GM21367 (cell line): Measurements from ENCODE around the gene SNRNP70.
"Not testable (repeated sequence)": the region's sequence is repeated elsewhere in the genome, so short reads cannot be mapped to it uniquely, and the experiment has no call there.

ENCODE experiments used
- ATAC-seq: cut with Tn5 transposase; IDR thresholded peaks from one replicate; pipeline ENCODE4 v1.9.1; 2021; ENCODE audit not compliant: unreplicated experiment

The SNRNP70 gene, protein sequence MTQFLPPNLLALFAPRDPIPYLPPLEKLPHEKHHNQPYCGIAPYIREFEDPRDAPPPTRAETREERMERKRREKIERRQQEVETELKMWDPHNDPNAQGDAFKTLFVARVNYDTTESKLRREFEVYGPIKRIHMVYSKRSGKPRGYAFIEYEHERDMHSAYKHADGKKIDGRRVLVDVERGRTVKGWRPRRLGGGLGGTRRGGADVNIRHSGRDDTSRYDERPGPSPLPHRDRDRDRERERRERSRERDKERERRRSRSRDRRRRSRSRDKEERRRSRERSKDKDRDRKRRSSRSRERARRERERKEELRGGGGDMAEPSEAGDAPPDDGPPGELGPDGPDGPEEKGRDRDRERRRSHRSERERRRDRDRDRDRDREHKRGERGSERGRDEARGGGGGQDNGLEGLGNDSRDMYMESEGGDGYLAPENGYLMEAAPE

DNA sequence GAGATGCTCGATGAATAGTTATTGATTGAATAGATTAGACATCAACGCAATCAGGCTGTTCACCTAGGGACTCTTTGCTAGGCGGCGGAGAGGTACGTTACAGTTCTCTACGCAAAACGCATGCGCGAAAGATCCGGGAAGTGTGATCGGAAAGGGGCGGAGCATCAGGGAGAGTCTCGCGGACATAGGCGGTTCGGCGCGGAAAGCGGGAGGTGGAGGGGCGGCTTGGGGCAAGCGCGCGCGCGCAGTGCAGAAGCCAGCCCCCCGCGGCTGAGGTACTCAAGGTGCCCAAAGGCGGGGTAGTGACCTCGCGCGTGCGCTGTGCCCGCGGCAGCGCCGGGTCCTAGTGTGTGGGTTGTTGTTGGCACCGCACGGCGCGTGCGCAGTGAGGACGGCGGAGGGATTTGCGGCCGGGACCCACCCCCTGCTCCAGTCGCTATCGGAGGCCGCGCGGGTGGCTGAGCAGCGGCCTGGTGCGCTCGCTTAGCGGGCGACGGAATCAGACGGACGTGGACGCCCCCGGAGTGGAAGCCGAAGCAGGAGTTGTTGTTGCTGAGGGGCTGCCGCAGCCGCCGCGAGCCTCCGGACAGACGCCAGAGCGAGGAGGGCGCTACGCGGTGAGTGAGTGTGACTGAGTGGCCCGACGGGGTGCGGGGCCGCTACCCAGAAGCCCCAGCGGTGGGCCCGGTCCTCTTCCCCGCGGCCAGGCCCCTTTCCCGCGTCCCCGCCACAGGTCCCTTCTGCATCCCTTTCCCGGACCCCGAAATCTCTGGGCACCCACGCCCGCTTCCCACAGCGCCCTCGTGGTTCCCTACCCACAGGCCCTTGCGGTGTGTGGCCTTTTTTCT is at the start of gene SNRNP70:
TSS of gene SNRNP70 (plus strand) at position 432 of the 848 bp plus-strand sequence. CDS start 964 bp downstream, outside the sequence.
- ATAC-seq: peak; percentile 65

DNA sequence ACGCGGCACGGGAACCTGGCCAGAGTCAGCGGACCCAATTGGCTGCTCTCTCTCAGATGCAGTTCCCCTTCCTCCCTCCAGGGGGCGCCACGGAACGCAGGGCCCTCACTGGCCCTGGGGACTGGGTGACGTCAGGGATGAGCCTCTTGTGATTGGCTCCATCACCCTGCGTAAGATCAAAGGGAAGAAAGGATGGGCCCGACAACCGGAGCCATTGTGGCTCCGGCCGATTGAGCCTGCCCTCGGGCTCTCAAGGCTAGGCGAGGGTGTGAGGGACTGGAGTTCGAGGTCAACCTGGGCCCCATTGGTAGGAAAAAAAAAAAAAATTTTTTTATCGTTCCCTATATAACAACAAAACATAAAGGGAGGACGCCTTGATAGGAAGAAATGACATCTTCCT is 48.4 kb upstream of the SNRNP70 start, which contains the start of gene CGB1:
TSS of gene CGB1 (minus strand) at position 81 of the 400 bp plus-strand sequence. CDS start 184 bp downstream, outside the sequence.
- ATAC-seq: not testable (repeated sequence)

DNA sequence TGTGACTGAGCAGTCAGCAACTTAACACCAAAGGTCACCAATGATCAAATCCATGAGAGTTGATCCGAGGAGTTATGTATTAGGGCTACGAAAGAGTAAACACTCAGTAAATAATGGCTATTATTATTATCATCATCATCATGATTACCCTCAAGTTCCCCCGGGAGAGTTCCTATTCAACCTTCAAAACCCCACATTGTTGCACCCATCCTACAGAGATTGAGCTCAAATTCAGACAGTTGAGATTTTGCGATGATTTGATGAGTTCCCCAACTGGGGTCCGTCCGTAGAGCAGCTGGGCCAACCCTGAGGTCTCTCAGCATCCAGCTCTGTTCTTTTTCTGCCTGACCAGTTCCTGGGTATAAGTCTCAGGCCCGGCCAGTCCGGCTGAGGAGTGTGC is 47.1 kb upstream of the SNRNP70 start:
- ATAC-seq: not testable (repeated sequence)

DNA sequence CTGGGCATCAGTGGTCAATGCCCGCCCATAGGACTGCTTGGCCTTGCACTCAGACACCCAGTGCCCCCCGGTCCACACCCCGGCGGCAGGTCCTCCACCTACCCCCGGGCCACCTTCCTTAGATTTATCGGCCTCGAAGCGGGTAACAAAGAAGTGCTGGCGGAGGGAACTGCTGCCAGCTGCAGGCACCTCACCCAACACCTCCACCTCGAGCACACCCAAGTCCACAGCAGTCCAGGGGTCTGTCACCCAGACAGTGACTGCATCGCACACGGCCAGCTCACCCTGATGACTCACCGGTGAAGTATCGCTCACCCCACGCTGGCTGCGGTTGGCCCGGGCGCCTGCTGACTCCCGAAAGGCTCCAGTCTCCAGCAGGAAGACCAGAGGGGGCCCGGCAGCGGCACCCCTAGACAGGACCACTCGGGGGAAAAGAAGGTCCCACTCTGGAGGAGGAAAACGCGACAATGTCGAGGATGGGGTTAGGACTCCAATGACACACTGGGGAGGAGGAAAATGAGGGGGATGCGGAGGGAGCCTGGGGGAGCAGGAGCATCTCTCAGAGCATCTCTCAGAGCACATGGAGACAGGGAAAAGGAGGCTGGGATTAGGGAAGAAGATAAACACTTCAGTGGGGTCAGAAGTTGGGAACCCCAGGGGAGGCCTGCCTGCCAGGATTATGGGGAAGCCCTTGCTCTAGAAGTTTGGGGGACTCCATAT is 46.5 kb upstream of the SNRNP70 start:
- ATAC-seq: not testable (repeated sequence)

DNA sequence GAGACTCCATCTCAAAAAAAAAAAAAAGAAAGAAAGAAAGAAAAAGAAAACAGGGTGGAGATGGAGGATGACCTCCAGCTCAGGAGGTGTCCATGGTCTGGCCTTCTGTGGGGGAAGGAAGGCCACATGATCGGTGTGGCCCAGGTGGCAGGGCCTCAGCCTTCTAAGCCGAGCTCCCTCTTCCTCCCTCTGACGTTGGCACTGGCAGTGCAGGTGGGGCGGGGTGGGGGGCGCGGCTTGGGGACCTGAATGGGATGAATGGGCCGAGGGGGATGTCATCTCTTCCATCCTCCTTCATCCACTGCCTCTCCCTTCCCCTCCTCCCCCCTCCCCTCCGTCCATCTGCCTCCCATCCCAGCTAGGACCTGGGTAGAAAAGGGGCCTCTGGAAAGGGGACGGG is 45.5 kb upstream of the SNRNP70 start:
- not testable (repeated sequence) for ATAC-seq

DNA sequence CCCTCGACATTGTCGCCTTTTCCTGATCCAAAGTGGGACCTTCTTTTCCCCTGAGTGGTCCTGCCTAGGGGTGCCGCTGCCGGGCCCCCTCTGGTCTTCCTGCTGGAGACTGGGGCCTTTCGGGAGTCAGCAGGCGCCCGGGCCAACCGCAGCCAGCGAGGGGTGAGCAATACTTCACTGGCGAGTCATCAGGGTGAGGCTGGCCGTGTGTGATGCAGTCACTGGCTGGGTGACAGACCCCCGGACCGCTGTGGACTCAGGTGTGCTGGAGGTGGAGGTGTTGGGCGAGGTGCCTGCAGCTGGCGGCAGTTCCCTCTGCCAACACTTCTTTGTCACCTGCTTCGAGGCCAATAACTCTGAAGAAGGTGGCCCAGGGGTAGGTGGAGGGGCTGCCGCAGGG is 43.1 kb upstream of the SNRNP70 start:
- no peak for ATAC-seq

DNA sequence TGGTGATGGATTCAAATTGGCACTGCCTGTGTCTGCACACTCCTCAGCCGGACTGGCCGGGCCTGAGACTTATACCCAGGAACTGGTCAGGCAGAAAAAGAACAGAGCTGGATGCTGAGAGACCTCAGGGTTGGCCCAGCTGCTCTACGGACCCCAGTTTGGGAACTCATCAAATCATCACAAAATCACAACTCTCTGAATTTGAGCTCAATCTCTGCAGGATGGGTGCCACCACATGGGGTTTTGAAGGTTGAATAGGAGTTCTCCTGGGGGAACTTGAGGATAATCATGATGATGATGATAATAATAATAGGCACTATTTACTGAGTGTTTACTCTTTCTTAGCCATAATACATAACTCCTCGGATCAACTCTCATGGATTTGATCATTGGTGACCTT is 42.6 kb upstream of the SNRNP70 start:
- ATAC-seq: not testable (repeated sequence)

DNA sequence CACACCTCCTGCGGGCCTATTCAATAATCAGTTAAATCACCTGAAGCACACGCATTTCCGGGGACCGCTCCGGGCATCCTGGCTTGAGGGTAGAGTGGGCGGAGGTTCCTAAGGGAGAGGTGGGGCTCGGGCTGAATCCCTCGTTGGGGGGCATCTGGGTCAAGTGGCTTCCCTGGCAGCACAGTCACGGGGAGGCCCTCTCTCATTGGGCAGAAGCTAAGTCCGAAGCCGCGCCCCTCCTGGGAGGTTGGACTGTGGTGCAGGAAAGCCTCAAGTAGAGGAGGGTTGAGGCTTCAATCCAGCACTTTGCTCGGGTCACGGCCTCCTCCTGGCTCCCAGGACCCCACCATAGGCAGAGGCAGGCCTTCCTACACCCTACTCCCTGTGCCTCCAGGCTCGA is 41.7 kb upstream of the SNRNP70 start, which contains the start of gene CGB5:
TSS of gene CGB5 (plus strand) at position 301 of the 400 bp plus-strand sequence. CDS start 362 bp downstream, outside the sequence.
- ATAC-seq: not testable (repeated sequence)

DNA sequence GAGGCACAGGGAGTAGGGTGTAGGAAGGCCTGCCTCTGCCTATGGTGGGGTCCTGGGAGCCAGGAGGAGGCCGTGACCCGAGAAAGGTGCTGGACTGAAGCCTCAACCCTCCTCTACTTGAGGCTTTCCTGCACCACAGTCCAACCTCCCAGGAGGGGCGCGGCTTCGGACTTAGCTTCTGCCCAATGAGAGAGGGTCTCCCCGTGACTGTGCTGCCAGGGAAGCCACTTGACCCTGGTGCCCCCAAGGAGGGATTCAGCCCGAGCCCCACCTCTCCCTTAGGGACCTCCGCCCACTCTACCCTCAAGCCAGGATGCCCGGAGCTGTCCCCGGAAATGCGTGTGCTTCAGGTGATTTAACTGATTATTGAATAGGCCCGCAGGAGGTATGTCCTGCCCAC is 36.2 kb upstream of the SNRNP70 start, which contains the start of gene CGB8:
TSS of gene CGB8 (minus strand) at position 101 of the 400 bp plus-strand sequence. CDS start 372 bp downstream, outside the sequence.
- ATAC-seq: not testable (repeated sequence)

DNA sequence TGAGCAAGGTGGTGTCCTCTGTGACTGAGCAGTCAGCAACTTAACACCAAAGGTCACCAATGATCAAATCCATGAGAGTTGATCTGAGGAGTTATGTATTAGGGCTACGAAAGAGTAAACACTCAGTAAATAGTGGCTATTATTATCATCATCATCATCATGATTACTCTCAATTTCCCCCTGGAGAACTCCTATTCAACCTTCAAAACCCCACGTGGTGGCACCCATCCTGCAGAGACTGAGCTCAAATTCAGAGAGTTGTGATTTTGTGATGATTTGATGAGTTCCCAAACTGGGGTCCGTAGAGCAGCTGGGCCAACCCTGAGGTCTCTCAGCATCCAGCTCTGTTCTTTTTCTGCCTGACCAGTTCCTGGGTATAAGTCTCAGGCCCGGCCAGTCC is 35.4 kb upstream of the SNRNP70 start:
- not testable (repeated sequence) for ATAC-seq

DNA sequence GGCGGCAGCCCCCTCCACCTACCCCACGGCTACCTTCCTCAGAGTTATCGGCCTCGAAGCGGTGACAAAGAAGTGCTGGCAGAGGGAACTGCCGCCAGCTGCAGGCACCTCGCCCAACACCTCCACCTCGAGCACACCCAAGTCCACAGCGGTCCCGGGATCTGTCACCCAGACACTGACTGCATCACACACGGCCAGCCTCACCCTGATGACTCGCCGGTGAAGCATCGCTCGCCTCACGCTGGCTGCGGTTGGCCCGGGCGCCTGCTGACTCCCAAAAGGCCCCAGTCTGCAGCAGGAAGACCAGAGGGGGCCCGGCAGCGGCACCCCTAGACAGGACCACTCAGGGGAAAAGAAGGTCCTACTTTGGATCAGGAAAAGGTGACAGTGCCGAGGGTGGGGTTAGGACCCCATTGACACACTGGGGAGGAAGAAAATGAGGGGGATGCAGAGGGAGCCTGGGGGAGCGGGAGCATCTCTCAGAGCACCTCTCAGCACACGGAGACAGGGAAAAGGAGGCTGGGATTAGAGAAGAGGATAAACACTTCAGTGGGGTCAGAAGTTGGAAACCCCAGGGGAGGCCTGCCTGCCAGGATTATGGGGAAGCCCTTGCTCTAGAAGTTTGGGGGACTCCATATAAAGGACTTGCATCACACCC is 34.7 kb upstream of the SNRNP70 start:
- not testable (repeated sequence) for ATAC-seq

DNA sequence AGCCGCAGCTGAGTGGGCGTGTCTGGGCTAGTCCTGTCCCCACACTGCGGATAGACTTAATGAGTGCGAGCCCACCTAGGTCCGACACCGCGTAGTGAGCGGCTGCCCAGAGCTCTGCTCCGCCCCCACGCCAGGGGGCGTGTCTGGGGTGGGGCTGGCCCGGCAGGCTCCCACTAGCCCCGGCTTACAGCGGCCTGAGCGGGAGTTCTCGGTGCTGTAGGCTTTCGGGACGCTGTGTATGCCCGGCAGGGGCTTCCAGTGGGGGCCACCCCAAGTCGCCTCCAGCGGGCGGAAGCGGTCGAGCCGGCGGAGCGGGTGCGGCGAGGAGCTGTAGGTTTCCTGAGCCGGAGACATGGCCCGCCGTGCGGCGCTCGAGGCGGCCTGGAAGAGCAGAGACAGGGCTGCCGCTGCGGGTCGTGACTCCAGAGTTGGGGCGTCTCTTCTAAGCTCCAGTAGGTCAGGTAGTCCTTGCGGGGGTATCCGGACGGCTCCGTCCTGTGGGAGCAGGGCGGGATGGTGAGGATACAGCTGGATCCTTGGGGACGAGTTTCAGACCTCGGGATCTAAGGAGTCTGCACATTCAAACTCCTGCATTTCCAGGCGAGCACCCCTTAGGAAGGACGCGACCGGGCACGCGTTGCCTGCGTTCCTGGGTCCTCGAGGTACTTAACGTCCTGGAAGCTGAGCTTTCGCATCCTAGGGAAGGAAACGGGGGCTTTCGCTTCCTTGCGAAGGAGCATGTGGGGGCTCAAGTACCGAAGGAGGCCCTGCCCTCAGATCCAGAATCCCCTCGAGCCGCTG is 28.9 kb upstream of the SNRNP70 start:
- ATAC-seq: no peak

DNA sequence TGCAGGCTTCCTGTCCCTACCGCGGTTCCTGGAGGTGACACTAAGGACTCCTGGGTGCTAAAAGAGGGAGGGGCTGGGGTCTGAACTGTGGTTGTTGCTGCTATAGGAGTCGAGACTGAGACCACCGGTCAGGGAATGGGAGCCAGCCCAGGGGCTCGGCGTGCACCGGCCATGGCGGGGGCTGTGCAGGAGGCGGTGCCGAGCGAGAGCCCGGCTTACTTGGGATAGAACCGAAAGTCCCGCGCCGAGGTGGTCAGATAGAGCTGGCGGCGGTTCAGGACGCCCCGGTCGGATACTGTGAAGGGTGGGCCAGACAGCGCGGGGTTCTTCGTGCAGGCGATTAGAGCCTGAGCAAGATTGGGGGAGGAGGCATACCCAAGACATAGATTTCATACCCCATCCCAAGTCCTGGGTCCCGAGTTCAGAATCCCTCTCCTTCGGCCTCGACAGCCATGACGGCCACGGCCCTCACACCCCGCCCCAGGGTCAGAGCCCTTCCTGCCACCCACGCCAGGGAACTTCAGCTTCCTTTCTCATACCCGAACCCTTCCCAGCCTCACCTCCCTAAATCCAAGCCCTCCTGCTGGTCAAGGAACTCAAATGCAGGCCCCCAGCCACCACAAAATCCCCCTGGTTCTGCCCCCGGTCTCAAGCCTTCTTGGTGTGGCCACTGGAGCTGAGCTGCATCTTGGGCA is 28.2 kb upstream of the SNRNP70 start:
- ATAC-seq: not testable (repeated sequence)

DNA sequence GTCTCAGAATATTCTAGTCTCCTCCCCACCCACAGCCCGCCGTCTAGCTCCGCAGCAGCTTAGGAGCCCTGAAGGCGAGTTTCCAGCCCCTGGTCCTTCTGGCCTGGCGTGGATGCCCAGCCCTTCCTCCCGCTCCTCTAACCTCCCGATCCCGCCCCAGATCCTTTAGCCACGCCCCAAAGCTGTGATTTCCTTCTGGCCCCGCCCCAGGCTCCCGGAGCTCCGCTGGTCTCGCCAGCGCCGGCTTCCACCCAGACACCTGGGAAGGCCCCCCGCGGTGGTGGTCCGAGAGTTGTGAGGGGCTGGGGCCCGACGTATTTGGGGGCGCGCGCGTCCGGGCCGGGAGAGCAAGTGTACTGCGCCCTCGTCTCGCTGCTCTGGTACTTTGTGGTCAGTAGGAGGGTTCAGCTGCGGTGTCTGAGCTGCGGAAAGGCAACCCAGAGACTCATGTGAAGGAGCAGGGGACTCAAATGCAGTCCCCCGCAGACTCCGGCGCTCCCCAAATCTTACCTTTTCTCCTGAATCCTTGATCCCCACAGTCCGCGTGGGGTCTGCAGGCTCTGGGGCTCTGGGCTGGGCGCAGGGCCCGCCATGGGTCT is 27.5 kb upstream of the SNRNP70 start, which contains the start of gene CGB7:
TSS of gene CGB7 (minus strand) at position 114 of the 599 bp plus-strand sequence. CDS start 2,374 bp downstream, outside the sequence.
- no peak for ATAC-seq

DNA sequence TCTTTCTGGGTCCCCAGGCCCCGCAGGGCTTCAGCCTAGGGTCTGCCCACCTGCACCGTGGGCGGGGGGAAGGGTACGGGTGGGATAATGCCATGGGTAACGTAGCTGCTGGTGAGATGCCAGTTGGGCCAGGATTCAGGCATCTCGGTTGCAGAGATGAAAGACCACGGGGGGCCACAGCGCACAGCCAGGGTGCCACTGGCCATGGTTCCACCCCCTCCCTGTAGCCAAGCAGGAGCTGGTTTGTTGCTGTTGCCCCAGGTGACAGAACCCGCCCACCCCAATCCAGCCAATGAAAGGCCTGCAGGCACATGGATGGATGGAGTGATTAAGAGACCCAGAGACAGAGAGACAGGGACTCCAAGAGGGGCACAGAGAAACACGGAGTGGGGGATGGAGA is 26.7 kb upstream of the SNRNP70 start:
- no peak for ATAC-seq

DNA sequence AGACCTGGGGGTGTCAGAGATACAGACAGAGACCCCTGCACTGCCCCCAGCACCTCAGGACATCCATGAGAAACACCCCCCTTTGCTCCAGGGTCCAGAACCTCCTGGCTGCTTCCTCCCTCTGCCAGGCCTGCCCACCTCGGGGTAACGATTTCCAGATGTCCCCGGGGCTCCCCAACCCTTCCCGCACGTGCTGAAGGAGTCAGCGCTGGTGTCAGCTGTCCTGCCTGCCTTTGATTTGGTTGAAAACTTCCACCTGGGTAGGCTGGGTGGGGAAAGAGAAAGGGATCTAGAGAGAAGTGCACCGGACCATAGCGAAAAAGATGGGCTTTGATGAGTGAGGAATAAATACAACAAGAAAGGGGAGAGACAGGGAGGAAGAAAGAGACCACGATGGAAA is 26.2 kb upstream of the SNRNP70 start:
- ATAC-seq: no peak

DNA sequence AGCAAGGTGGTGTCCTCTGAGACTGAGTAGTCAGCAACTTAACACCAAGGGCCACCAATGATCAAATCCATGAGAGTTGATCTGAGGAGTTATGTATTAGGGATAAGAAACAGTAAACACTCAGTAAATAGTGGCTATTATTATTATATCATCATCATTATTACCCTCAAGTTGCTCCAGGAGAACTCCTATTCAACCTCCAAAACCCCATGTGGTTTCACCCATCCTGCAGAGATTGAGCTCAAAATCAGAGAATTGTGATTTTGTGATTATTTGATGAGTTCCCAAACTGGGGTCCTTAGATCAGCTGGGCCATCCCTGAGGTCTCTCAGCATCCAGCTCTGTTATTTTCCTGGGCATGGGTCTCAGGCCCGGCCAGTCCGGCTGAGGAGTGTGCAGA is 24.3 kb upstream of the SNRNP70 start:
- no peak for ATAC-seq

DNA sequence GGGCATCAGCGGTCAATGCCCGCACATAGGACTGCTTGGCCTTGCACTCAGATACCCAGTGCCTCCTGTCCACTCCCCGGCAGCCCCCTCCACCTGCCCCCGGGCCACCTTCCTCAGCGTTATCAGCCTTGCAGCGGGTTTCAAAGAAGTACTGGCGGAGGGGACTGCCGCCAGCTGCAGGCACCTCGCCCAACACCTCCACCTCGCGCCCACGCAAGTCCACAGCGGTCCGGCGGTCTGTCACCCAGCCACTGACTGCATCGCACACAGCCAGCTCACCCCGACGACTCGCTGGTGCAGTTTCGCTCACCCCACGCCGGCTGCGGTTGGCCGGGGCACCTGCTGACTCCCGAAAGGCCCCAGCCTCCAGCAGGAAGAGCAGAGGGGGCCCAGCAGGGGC is 23.8 kb upstream of the SNRNP70 start:
- no peak for ATAC-seq
